ENCODE measurements around the gene MRPL37.

- TF ChIP-seq CTCF (IDR thresholded peaks at IDR 0.05), result no peak
- no peak for TF ChIP-seq SMC3 (IDR thresholded peaks at IDR 0.05; ENCODE audit: low read depth, low read length)
- no peak for TF ChIP-seq EP300 (IDR thresholded peaks at IDR 0.05; ENCODE audit: borderline replicate concordance in 1 of 2, low read depth in 1 of 2, low read length in 1 of 2)
- no peak for TF ChIP-seq POLR2AphosphoS5 (IDR thresholded peaks at IDR 0.05; ENCODE audit: low read depth, low read length)
- no peak for TF ChIP-seq USF1 (IDR thresholded peaks at IDR 0.05; ENCODE audit: borderline replicate concordance, low read depth)
- TF ChIP-seq YY1 (IDR thresholded peaks at IDR 0.05; ENCODE audit: low read depth), result no peak
Measured at GRCh38 chr1:54188291-54188690, 11.7 kb upstream of the MRPL37 start.

All from SK-N-SH (cell line).